HG03103 (cell line): ENCODE data around the gene EDIL3.
"Not testable (repeated sequence)": the region's sequence is repeated elsewhere in the genome, so short reads cannot be mapped to it uniquely, and the experiment has no call there.

ENCODE experiments used
- ATAC-seq: cut with Tn5 transposase; IDR thresholded peaks from one replicate; pipeline ENCODE4 v1.9.1; 2021; ENCODE audit warnings: low read depth; ENCODE audit not compliant: unreplicated experiment

Gene EDIL3

GRCh38 chr5:84379749-84380148 lies 4.9 kb downstream of the EDIL3 start:
- no peak for ATAC-seq

- ATAC-seq: no peak
Observed at GRCh38 chr5:84378961-84379360, 5.7 kb downstream of the EDIL3 start.

- no peak for ATAC-seq
Observed at GRCh38 chr5:84378420-84378819, 6.3 kb downstream of the EDIL3 start.

GRCh38 chr5:84376346-84376745 lies 8.3 kb downstream of the EDIL3 start:
- ATAC-seq: no peak

- no peak for ATAC-seq
Observed at GRCh38 chr5:84374568-84374967, 10.1 kb downstream of the EDIL3 start.

- ATAC-seq: no peak
Observed at GRCh38 chr5:84373506-84373905, 11.2 kb downstream of the EDIL3 start.

- no peak for ATAC-seq
Observed at GRCh38 chr5:84372066-84372695, 12.5 kb downstream of the EDIL3 start.

- ATAC-seq: no peak
Observed at GRCh38 chr5:84370176-84370575, 14.5 kb downstream of the EDIL3 start.

- ATAC-seq: no peak
Observed at GRCh38 chr5:84364043-84364442, 20.6 kb downstream of the EDIL3 start.

GRCh38 chr5:84362061-84362720 lies 22.5 kb downstream of the EDIL3 start:
- ATAC-seq: no peak

GRCh38 chr5:84361572-84361971 lies 23.1 kb downstream of the EDIL3 start:
- no peak for ATAC-seq

GRCh38 chr5:84360056-84360455 lies 24.6 kb downstream of the EDIL3 start:
- ATAC-seq: no peak

GRCh38 chr5:84354101-84354500 lies 30.6 kb downstream of the EDIL3 start:
- no peak for ATAC-seq

- ATAC-seq: no peak
Observed at GRCh38 chr5:84344788-84345187, 39.9 kb downstream of the EDIL3 start.

- no peak for ATAC-seq
Observed at GRCh38 chr5:84343171-84343570, 41.5 kb downstream of the EDIL3 start.

GRCh38 chr5:84332106-84332505 lies 52.6 kb downstream of the EDIL3 start:
- no peak for ATAC-seq

GRCh38 chr5:84327591-84327990 lies 57.1 kb downstream of the EDIL3 start:
- no peak for ATAC-seq

GRCh38 chr5:84322646-84323045 lies 62.0 kb downstream of the EDIL3 start:
- no peak for ATAC-seq

- not testable (repeated sequence) for ATAC-seq
Observed at GRCh38 chr5:84317826-84318225, 66.9 kb downstream of the EDIL3 start.

- not testable (repeated sequence) for ATAC-seq
Observed at GRCh38 chr5:84312280-84312679, 72.4 kb downstream of the EDIL3 start.

GRCh38 chr5:84309850-84310249 lies 74.8 kb downstream of the EDIL3 start:
- ATAC-seq: not testable (repeated sequence)

- no peak for ATAC-seq
Observed at GRCh38 chr5:84306601-84307000, 78.1 kb downstream of the EDIL3 start.
